ENCODE results near the gene SULT1C2.
"Not testable (repeated sequence)": the region's sequence is repeated elsewhere in the genome, so short reads cannot be mapped to it uniquely, and the experiment has no call there.

The SULT1C2 gene

DNA sequence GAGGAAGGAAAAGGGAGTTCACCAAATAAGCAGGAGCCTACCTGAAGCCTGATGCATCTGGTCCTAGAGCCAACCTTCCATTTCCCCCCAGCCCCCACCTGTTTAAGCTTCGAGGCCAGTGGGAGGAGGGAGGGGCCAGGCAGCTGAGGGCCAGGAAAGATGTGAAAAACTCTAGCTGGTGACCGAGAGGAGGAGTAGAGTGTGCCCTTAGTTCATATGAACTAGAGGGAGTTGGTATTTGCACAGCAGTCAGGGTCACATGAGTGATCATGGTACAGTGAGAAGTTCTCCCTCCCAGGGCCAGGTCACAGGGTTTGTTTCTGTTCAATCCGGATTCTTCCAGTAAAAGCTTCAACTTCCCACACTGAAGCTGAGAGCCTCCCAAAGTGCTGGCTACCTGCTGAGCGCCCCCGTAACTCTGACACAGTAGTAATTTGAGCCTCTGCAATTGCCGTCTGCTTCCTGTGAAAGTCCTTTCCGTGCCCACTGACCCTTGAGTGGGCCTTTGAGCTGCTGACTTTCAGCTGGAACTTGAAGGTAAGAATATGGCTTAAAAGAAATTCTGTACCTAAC lies at the start of gene SULT1C2:
SULT1C2 (plus strand) TSS at position 362 of the 573 bp plus-strand sequence. CDS start 4,773 bp downstream, outside the sequence.
- DNase-seq = no peak

DNA sequence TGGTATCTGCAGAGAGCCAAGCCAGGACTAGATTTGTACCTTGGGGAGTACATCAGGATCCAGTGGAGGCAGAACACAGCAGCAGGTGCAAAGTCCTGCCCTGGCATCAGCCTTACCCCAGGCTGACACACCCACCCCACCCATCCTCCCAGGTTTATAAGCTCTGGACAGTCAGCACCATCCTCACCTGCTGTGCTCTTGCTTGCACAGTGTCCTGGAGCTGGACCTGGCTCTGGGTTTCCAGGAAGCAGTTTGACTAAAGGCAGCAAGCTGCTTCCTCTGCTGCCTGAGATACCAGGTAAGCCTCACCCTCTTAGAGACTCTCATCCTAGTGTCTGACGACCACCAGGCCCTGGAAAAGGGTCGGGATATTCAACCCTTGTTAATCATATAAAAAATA lies 48.9 kb upstream of the SULT1C2 start, which contains the start of gene SULT1C3:
SULT1C3 (plus strand) TSS at position 183 of the 400 bp plus-strand sequence. CDS start 7,227 bp downstream, outside the sequence.
- peak in 1 of 2 experiments; percentile 17 for DNase-seq

- DNase-seq = peak; percentile 83 to 84
Measured at GRCh38 chr2:108240966-108241365, 47.7 kb upstream of the SULT1C2 start.

DNA sequence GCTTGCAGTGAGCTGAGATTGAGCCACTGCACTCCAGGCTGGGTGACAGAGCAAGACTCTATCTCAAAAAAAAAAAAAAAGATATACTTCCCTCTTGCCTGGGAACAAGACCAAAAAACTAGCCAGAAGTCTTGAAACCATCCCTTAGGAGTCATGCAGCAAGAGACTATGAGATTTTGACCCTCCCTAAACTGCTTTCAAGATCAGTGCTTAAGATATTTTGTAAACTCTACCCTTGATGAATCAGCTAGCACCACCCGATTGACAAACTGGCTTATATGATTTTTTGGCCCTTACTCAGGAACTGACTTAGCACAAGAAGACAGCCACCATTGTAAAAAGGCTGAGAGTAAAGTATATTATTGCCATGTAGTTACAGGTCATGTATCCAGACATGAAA lies 45.1 kb upstream of the SULT1C2 start:
- DNase-seq = no peak

GRCh38 chr2:108244667-108245414 lies 43.9 kb upstream of the SULT1C2 start:
- no peak for DNase-seq

DNA sequence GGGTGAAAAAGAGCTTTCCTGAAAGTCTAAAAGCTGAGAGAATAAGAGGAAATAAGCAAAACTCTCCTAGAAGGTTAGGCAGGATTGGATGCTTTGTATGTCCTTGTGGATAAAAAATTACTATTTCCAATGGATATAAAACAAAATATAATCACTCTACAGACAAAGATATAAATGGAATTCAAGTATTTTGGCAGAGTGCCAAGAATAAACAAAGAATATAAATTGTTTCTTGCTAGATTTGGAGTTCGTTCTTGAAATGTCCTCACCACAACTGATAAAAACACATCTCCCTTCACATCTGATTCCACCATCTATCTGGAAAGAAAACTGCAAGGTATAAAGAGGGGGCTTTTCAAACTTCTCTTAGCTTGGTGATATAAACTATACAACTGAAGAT lies 35.6 kb upstream of the SULT1C2 start:
- no peak for DNase-seq

DNA sequence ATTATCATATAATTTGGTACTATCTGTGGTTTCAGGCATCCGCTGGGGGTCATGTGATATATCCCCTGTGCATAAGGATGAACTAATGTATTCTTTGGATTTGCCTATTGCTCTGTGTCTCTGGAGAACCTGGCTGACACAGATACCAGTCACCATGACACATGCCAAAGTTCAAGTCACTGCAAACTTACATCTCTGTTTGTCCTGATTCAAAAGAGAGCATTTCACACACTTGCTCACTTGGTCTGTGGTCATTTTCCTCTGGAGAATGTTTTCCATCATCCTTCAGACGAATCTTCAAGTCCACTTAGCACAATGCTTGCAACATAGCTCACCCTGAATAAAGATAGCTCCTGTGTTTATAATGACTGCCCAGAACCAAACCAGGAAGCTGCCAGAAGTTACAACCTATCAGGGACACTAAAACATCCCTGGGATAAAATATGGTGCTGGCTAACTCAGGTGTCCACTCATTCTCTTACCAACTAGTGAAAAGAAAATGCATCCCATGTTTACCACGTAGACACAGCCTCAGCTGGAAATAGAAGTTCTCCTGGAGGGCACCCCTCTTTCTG lies 30.9 kb upstream of the SULT1C2 start:
- DNase-seq = peak; percentile 4 to 43

DNA sequence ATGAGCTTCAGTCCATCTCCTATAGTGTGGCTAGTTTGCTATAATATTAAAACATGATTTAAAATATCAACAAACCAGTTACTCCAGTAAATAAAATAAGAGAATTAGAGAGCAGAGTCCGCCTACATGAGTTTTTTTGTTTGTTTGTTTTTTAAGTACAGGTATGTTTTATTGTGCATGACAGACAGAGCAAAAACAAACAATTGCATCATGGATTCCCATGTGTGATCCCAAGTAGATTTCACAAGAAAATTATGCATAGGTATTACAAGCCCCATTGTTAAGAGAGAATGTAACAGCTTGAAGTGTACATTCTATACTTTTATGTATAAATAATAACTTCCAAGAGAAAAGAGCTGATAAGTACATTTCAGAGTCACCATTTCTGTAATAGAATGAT lies 27.9 kb upstream of the SULT1C2 start:
- no peak for DNase-seq

DNA sequence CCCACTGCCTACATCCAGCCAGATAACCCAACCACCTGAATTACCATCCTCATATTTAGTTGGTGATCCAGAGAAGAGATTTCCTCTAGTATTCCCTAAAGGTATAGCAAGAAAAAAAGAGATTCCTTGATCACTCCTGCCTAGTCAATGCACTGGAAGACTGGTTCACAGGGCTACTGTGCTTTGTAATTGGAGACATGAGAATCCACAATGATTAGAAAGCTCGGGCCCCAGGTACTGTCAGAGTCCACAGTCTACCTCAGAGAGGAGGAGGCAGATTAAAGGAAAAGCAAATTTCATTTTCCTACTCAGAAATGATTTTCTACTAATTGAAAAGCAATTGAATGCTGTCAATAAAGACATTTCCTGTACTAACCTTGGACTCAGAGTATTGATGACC lies 26.7 kb upstream of the SULT1C2 start:
- no peak for DNase-seq

- DNase-seq = no peak
Measured at GRCh38 chr2:108263401-108263800, 25.3 kb upstream of the SULT1C2 start.

DNA sequence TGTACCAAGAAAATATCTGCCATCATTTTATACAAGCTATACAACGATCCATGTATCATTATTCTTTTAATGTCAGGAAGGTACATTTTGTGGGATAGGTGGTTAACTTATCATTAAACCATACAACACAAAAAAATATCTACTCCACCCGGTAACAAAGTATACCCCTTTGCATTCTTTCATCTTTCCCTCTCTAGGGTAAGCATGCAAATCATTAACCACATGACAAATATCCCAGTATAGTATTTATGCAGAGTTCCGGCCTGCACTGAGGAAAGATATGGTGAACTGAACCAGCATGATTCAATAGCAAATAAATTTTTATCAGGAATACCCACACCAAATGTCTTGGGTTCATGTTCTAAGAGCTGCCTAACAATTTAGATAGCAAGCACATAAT lies 22.5 kb upstream of the SULT1C2 start:
- peak; percentile 14 to 51 for DNase-seq

- no peak for DNase-seq
Measured at GRCh38 chr2:108267101-108267500, 21.6 kb upstream of the SULT1C2 start.

GRCh38 chr2:108268001-108268400 lies 20.7 kb upstream of the SULT1C2 start:
- no peak for DNase-seq

DNA sequence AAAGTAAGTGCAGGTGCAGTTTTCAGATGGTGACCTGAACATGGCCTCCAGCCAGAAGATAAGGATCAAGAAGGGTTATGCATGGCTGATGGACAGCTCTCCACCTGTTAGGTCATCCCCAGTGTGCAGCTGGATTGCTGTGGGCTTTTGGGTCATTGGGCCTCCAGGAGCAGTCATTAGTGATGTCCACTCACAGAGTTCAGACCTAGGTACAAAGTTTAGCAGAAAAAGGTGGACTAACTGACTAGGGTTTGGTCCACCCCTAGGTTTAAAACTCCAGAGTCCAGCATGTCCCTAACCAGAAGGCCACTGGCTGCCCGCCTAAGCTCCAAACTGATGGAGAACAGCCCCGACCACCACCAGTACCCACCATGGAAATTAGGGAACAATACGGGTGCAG lies 18.3 kb upstream of the SULT1C2 start:
- no peak for DNase-seq

GRCh38 chr2:108270768-108271506 lies 17.8 kb upstream of the SULT1C2 start:
- DNase-seq = no peak

GRCh38 chr2:108271691-108272253 lies 16.9 kb upstream of the SULT1C2 start:
- no peak for DNase-seq

DNA sequence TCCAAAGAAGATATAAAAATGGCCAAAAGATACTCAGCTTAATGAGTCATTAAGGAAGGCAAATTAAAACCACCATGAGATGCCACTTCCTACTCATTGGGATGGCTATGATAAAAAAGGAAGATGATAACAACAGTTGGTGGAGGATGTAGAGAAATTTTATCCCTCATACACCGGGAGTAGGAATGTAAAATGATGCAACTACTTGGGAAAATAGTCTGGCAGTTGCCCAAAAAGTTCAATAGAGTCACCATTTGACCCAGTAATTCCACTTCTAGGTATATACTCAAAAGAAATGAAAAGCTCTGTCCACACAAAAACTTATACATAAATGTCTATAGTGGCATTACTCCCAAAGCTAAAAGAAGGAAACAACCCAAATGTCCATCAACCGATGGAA lies 10.1 kb upstream of the SULT1C2 start:
- no peak for DNase-seq

DNA sequence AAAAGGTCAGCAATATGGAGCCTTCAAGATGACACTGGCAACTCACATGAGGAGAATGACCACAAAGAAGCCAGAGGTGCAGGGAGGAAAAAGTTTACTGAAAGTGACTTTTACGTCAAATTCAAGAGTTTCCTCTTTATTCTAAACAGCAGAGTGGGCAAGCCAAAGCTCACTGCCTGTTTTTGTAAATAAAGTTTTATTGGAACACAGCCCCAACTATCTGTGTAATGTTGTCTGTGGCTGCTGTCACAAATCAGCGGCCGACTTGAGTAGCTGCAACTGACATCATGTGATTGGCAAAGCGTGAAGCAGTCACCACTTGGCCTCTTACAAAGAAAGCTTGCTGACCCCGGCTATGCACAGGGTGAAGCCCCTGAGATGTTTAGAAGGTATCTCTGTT lies 9.2 kb upstream of the SULT1C2 start:
- DNase-seq = no peak

GRCh38 chr2:108280466-108280865 lies 8.2 kb upstream of the SULT1C2 start:
- DNase-seq = no peak

GRCh38 chr2:108284566-108284965 lies 4.1 kb upstream of the SULT1C2 start:
- DNase-seq = not testable (repeated sequence)

- no peak for DNase-seq
Measured at GRCh38 chr2:108285616-108286015, 3.1 kb upstream of the SULT1C2 start.

DNA sequence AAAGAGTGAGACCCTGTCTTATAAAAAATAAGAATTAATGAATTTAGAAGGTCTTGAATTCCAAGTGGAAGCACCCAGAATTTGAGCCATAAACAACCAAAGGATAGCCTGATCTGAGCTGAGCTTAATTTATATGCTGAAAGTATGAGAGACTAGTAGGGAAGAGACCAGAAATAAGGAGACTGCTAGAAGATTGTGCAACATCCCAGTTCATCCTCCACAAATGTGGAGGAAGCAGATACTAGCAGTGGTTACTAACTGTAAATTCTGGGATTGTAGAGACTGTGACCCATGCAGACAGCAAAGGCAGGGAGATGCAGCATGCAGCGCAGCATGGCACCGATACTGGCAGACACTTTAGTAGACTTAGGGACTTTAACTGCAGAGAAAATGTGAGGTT lies 1.5 kb upstream of the SULT1C2 start:
- no peak for DNase-seq

DNA sequence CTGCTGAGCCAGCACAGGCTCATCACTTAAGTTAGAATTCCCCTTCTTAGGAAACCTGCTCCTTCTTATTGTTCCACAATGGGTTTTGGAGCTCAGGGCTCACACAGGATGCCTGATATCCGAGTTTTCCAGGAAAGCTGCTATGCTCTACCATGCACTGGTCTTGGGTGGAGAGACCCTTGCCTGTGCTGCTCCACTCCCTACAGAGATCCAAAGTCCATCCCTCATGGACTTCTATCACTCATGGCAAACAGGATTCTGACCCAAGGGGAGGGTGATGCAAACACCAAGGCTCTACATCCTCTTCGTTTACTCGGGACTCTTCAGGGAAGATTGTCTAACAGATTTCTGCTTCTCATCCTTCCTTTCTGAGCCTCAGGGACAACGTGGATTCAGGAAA lies 5.2 kb downstream of the SULT1C2 start:
- DNase-seq = no peak

All from NCI-H526 (cell line).